Neutrophil (primary cell): ENCODE measurements around the gene UBE2H.

Source experiments
- H3K27ac ChIP-seq: fragments of 200-600 bp; sonication (generic); 2 replicates; pipeline ENCODE4 v1.5.1; 2016; ENCODE audit warnings: mild to moderate bottlenecking, moderate library complexity
- H3K27me3 ChIP-seq: fragments of 200-600 bp; sonication (generic); 2 replicates; pipeline ENCODE4 v1.6.0; 2016; ENCODE audit warnings: mild to moderate bottlenecking
- H3K36me3 ChIP-seq: fragments of 200-600 bp; sonication (generic); 2 replicates; pipeline ENCODE4 v1.5.1; 2017
- H3K4me1 ChIP-seq, 2 experiments: fragments of 200-600 bp in 1 of 2; sonication (generic) in 1 of 2; 1 replicate in 1 of 2; 2 replicates in 1 of 2; pipeline versions ENCODE4 v1.5.1 to v1.6.1; 2013 to 2016; ENCODE audit warnings: low read depth in 1 of 2, low read length in 1 of 2, mild to moderate bottlenecking in 1 of 2, moderate library complexity in 1 of 2; ENCODE audit not compliant: control insufficient read depth in 1 of 2, insufficient read depth in 1 of 2
- H3K4me3 ChIP-seq, 2 experiments: fragments of 200-600 bp in 1 of 2; sonication (generic) in 1 of 2; 1 replicate in 1 of 2; 2 replicates in 1 of 2; pipeline ENCODE4 v1.5.1; 2013 to 2016; ENCODE audit warnings: low read depth in 1 of 2, low read length in 1 of 2, mild to moderate bottlenecking in 1 of 2, moderate library complexity in 1 of 2
- H3K9me3 ChIP-seq: fragments of 200-600 bp; sonication (generic); 2 replicates; pipeline ENCODE4 v1.5.1; 2016
- TF ChIP-seq, protein P1 (sequence below): fragments of 200-600 bp; sonication (generic); IDR thresholded peaks from 2 replicates; pipeline ENCODE4 v1.5.1; 2016; ENCODE audit warnings: antibody characterized with exemption

The UBE2H gene

GRCh38 chr7:129952086-129952652, 591 bp downstream of the UBE2H start:
- no peaks in the 10 kb centered on the region for H3K27me3 ChIP-seq
- TF ChIP-seq, protein P1, sequence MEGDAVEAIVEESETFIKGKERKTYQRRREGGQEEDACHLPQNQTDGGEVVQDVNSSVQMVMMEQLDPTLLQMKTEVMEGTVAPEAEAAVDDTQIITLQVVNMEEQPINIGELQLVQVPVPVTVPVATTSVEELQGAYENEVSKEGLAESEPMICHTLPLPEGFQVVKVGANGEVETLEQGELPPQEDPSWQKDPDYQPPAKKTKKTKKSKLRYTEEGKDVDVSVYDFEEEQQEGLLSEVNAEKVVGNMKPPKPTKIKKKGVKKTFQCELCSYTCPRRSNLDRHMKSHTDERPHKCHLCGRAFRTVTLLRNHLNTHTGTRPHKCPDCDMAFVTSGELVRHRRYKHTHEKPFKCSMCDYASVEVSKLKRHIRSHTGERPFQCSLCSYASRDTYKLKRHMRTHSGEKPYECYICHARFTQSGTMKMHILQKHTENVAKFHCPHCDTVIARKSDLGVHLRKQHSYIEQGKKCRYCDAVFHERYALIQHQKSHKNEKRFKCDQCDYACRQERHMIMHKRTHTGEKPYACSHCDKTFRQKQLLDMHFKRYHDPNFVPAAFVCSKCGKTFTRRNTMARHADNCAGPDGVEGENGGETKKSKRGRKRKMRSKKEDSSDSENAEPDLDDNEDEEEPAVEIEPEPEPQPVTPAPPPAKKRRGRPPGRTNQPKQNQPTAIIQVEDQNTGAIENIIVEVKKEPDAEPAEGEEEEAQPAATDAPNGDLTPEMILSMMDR, result no peak
- no peaks in the 10 kb centered on the region for H3K36me3 ChIP-seq
- peak overlapping the region; percentile 66 to 88 for H3K4me3 ChIP-seq
- peaks cover 42 to 49% of the 10 kb centered on the region in 2 experiments for H3K4me1 ChIP-seq
- peak overlapping the region; percentile 94 for H3K27ac ChIP-seq
- no peaks in the 10 kb centered on the region for H3K9me3 ChIP-seq

DNA sequence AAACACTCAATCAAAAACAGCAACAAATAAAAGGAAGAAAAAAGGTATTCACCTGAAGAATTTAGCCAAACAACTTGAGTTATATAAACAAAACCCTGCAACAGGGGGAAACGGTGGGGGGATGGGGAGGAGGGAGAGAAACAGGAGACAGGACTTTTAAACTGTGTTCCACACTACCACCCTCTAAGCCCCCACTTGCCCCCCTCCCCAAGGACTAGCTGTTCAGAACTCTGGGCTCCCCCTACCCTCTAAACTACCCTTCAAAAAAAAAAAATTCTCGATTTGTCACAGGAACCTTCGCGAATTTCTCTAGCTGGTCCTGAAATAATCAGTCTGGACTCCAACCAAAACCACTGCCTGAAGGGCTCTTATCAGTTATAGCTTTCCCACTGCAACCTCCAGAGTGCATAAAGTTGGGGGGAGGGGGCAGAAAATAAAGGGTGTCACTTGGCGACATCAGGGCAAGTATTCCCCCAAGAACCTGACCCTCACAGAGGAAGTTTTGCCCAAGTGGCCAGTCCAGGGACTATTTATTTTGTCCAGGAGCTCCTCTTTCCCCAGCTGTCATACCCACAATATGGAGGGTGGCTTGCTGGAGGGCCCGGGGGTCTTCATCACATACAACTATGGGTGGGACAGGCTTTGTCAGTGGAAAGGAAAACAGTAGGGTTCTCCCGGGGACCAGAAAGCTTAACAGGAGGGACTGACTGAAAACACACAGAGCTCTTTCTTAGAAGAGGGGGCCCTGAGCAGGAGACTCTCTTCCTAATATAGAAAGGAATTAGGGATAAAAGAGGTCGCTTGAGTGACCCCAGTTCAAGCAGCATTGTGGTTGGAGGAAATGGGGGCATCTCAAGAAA, 1.3 kb downstream of the UBE2H start:
- Histone ChIP-seq H3K4me3 (peak overlapping the region; percentile 66 to 88), H3K9me3 (no peaks in the 10 kb centered on the region), H3K27me3 (no peaks in the 10 kb centered on the region), H3K27ac (peak overlapping the region; percentile 94), H3K36me3 (no peaks in the 10 kb centered on the region), H3K4me1 (peaks cover 42 to 49% of the 10 kb centered on the region in 2 experiments)
- TF ChIP-seq, protein P1, result no peak

DNA sequence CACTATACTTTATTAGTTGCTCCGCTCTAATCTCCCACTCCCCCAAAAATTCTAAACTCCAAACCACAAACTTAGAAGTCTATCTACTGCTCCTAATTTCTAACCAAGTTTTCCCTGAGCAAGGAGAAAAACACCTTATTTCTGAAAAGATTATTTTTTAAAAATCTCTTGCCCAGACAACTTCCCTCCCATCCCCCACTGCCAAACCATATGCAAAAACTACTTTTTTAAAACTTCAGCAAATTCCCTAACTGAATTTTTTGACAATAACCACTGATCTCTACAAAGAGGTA, 1.9 kb downstream of the UBE2H start:
- Histone ChIP-seq H3K36me3 (no peaks in the 10 kb centered on the region), H3K9me3 (no peaks in the 10 kb centered on the region), H3K27me3 (no peaks in the 10 kb centered on the region), H3K27ac (peak overlapping the region; percentile 94), H3K4me1 (peaks cover 42 to 49% of the 10 kb centered on the region in 2 experiments), H3K4me3 (peak overlapping the region; percentile 66 to 88)
- TF ChIP-seq, protein P1, result no peak

GRCh38 chr7:129950191-129950932, 2.4 kb downstream of the UBE2H start:
- peak overlapping the region; percentile 94 for H3K27ac ChIP-seq
- H3K4me3 ChIP-seq, result peak overlapping the region; percentile 66 to 88
- TF ChIP-seq, protein P1, result no peak
- no peaks in the 10 kb centered on the region for H3K9me3 ChIP-seq
- no peaks in the 10 kb centered on the region for H3K36me3 ChIP-seq
- peaks cover 42 to 49% of the 10 kb centered on the region in 2 experiments for H3K4me1 ChIP-seq
- no peaks in the 10 kb centered on the region for H3K27me3 ChIP-seq

DNA sequence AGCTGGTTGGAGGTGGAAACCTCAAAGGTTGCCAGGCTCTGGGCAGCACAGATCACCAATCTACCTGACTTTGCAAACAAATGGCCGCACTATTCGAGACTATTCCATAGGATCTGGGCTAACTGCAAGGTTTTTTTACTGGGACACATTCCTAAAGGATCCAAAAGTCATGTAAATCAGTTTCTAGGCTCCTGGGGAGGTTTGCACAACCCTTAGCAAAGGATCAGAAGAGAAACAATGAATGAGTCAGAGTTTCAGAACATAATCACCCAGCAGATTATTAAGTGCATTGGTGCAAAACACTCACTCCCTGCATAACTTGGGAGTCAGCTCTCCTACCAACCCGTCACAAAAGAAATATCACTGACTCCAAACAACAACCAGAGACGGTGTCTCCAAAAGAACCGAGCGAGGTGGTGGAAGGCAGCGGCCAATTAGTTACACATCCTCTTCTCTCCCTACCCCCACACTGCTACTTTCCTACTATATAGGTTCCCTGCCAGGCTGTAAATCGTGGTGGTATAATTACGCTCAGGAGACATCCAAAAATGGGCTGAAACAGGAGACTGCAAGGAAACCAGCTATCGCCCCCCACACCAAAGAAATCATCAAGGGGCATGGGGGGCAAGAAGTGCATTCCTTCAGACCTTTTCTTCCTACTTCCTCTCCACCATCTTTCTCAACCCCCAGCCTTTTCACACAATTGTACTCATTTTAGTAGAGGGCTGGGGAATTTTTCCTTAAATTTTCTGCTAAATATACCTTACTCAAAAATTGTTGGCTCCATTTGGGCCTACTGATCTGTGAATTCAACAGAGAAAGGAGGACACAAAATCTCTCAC, 3.2 kb downstream of the UBE2H start:
- Histone ChIP-seq H3K36me3 (no peaks in the 10 kb centered on the region), H3K27me3 (no peaks in the 10 kb centered on the region), H3K9me3 (no peaks in the 10 kb centered on the region), H3K27ac (peak overlapping the region; percentile 94), H3K4me3 (peak overlapping the region; percentile 51 to 88), H3K4me1 (peaks cover 42 to 49% of the 10 kb centered on the region in 2 experiments)
- TF ChIP-seq, protein P1, result no peak
